Epithelial cell of proximal tubule (primary cell): ENCODE measurements around the gene LYAR. TPM values are rescaled to one million over a fixed set of nuclear protein-coding genes. Genes with fewer than 3 reads are reported as not detected.

Source experiments
- DNase-seq: peaks from one replicate; pipeline ENCODE4 v3.0.0-alpha.2; 2011; ENCODE audit warnings: low read depth
- H3K4me3 ChIP-seq: 2 replicates; pipeline ENCODE4 v1.5.1; 2011; ENCODE audit warnings: low read depth, mild to moderate bottlenecking, low read length
- CTCF ChIP-seq: conservative IDR thresholded peaks from 2 replicates; pipeline ENCODE4 v1.5.1; 2012; ENCODE audit warnings: low read depth, mild to moderate bottlenecking, low read length
- total RNA-seq: library from RNA; depleted of rRNA; stranded (reverse); fragments of >200 nt; gene quantifications from 2 replicates; pipeline ENCODE4 v1.2.3, GENCODE V29; 2015

The LYAR gene
- total RNA-seq, 1 donor from 2014 or later: 35.1 TPM

DNA sequence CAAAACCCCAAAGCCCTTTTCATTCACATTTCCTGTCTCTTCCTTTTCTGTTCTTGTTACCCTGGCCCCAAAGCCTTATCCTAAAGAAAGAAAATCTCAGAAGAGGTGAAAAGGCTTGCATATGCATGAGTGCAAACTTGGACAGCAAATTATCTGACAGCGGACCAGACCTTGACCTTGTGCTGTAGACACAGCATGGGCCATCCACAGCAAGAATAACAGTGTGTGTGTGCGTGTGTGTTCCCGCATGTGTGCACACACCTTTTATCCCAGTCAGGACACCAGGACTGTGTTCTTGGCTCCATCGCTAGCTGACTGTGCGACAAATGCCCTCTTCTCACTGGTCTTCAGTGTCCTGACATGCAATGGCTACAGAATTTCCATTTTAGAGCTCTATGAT lies 35.4 kb upstream of the LYAR start:
- no peak for TF ChIP-seq CTCF
- DNase-seq: no peak
- H3K4me3 ChIP-seq: no peak overlapping the region

DNA sequence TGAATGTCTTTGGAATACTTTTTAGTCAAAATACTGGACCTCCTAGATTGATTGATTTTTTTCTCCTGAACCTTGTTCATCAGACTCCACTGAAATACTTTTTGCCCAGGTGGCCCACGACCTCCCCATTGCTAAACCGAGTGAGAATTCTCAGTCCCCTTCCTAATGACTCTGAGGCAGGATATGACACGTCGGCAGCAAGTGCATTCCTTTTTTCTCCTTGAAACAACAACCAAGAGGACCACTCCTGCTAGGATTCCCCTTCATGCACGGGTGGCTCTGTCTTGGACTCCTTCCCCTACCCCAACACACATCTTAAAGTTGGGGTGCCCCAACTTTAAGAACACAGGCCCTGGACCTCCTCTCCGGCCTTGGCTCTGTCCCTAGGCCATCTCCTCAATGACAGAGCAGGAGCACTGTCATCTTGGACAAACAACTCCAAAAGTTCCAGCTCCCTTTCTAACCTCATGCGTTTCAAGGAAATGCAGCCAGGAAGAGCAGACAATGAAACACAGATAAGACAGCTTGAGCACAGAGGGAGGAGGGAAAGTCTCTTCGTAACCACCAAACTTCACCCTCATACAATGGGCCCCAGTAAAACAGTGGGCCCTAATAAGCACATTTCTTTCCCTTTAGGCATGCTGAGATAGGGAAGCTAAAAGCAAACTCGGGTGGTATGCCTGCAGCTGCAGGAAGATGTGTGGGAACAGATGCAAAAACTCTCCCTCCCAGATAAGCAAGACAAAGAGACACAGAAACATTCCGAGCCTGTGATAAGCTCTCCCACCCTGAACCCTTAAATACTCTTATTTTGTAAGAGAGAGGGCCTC lies 34.0 kb upstream of the LYAR start:
- TF ChIP-seq CTCF: no peak
- DNase-seq: no peak
- H3K4me3 ChIP-seq: no peak overlapping the region

DNA sequence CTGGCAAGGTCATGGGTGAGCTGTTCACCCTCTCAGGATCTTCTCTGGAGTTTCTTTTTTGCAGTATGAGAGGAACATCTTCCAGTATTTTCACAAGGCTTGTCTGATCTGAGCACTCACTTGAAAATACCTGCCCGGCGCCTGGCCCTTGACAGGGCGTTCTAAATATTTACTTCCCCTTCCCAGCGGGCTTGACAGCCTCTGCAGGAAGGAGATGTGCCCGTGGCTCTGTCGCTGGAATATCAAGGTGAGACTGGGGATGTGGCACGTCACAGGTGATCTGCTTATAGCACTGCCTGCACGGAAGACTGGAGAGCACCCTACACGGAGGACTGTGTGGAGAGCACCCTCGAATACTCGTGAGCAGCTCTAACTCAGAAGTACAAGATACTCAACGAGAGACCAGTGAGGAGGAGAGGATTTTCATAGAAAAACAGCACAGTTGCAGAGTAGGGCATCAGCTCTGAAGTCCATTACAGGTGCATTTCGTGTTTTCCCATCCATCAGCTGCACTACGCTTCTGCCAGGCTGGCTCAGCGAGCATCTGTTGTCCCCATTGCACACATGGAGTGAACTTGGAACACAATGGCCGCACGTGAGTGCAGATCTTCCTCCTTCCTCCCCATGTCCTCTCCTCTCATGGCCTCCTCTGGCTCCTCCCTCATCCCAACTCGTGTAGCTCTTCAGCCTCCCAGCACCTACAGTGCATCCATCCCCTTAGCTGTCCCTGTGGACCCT lies 32.2 kb upstream of the LYAR start:
- DNase-seq: no peak
- no peak for TF ChIP-seq CTCF
- no peak overlapping the region for H3K4me3 ChIP-seq

DNA sequence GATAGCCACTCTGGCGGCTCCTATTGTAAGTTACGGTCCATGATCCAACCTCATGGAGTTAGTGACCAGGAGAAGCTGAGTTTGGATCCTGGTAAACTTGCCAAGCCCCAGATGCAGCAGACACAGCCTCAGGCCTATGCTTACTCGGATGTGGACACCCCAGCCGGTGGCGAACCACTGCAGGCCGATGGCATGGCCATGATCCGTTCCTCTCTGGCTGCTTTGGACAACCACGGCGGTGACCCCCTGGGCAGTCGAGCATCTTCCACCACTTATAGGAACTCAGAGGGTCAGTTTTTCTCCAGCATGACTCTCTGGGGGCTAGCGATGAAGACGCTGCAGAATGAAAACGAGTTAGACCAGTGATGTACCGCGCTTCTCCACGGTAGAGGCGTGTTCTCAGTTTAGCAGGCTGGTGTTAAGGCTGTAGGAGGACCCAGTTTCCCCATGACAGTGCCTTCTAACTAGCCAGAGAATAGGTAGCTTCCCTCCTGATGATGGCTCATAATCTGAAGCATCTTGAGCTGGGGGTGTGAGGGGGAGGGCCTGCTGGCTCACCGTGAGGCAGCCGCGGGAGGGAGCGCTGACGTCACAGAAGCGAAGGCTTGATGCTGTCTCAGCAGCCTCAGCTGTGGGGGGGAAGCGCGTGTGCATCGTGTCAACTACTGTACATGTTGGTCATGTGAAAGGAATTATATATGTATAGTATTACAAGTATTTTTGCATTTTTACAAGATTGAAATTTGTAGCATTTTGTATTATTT lies 31.2 kb upstream of the LYAR start:
- no peak for DNase-seq
- H3K4me3 ChIP-seq: no peak overlapping the region
- no peak for TF ChIP-seq CTCF

DNA sequence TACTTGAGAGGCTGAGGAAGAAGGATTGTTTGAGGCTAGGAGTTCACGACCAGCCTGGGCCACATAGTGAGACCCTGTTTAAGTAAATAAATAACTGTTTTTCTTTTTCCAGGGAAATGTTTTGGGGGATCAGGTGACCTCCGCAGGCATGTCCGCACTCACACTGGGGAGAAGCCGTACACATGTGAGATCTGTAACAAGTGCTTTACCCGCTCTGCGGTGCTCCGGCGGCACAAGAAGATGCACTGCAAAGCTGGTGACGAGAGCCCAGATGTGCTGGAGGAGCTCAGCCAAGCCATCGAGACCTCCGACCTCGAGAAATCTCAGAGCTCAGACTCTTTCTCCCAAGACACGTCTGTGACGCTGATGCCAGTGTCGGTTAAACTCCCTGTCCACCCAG lies 30.6 kb upstream of the LYAR start:
- DNase-seq: no peak
- TF ChIP-seq CTCF: no peak
- H3K4me3 ChIP-seq: no peak overlapping the region

GRCh38 chr4:4317496-4318232 lies 27.7 kb upstream of the LYAR start:
- DNase-seq: no peak
- no peak for TF ChIP-seq CTCF
- H3K4me3 ChIP-seq: no peak overlapping the region
